Loucy (cell line): ENCODE results near the gene MRPL16.

Experiments
- H2AFZ ChIP-seq: fragments of 200-600 bp; sonication (generic); 2 replicates; pipeline ENCODE4 v1.6.0; 2016; ENCODE audit warnings: antibody characterized with exemption, mild to moderate bottlenecking, low read length, moderate library complexity
- H3F3A ChIP-seq: fragments of 200-600 bp; 2 replicates; pipeline ENCODE4 v1.6.0; 2016; ENCODE audit warnings: antibody characterized with exemption, low read depth, mild to moderate bottlenecking
- H3K27me3 ChIP-seq: fragments of 200-600 bp; sonication (generic); 2 replicates; pipeline ENCODE4 v1.6.1; 2014; ENCODE audit warnings: low read length, mild to moderate bottlenecking; ENCODE audit not compliant: insufficient read depth, poor library complexity, severe bottlenecking
- H3K36me3 ChIP-seq: fragments of 200-600 bp; sonication (generic); 2 replicates; pipeline ENCODE4 v1.6.1; 2016; ENCODE audit warnings: low read length; ENCODE audit not compliant: insufficient read depth
- H3K4me1 ChIP-seq: fragments of 200-600 bp; sonication (generic); 2 replicates; pipeline ENCODE4 v1.5.1; 2014; ENCODE audit warnings: low read length, mild to moderate bottlenecking; ENCODE audit not compliant: insufficient read depth, poor library complexity, severe bottlenecking
- H3K4me2 ChIP-seq: fragments of 200-600 bp; sonication (generic); 2 replicates; pipeline ENCODE4 v1.6.0; 2014; ENCODE audit warnings: antibody characterized with exemption, low read length, low read depth, mild to moderate bottlenecking; ENCODE audit not compliant: poor library complexity, severe bottlenecking
- H3K4me3 ChIP-seq: fragments of 200-600 bp; sonication (generic); 2 replicates; pipeline ENCODE4 v1.5.1; 2014; ENCODE audit warnings: low read length, mild to moderate bottlenecking, mixed read lengths; ENCODE audit not compliant: poor library complexity, severe bottlenecking
- H3K79me2 ChIP-seq: fragments of 200-600 bp; sonication (generic); 2 replicates; pipeline ENCODE4 v1.6.1; 2014; ENCODE audit warnings: low read length; ENCODE audit not compliant: insufficient read depth
- H3K9ac ChIP-seq: fragments of 200-600 bp; sonication (generic); 2 replicates; pipeline ENCODE4 v1.6.0; 2014; ENCODE audit warnings: mild to moderate bottlenecking, low read depth, low read length, moderate library complexity; ENCODE audit not compliant: poor library complexity, severe bottlenecking
- H3K9me2 ChIP-seq: fragments of 200-600 bp; sonication (generic); replicated peaks from 2 replicates; pipeline ENCODE4 v1.6.1; 2016; ENCODE audit warnings: low read depth, low read length, mixed read lengths
- H3K9me3 ChIP-seq: fragments of 200-600 bp; sonication (generic); 2 replicates; pipeline ENCODE4 v1.6.1; 2014; ENCODE audit warnings: mild to moderate bottlenecking, antibody characterized with exemption, low read length, low read depth; ENCODE audit not compliant: insufficient read depth
- H4K20me1 ChIP-seq: fragments of 200-600 bp; sonication (generic); 2 replicates; pipeline ENCODE4 v1.6.0; 2014; ENCODE audit warnings: antibody characterized with exemption, low read length, mild to moderate bottlenecking; ENCODE audit not compliant: insufficient read depth, poor library complexity, severe bottlenecking
- CTCF ChIP-seq: fragments of 200-600 bp; sonication (generic); conservative IDR thresholded peaks from 2 replicates; pipeline ENCODE4 v1.5.1; 2014; ENCODE audit warnings: mild to moderate bottlenecking, antibody characterized with exemption, low read length
- EZH2phosphoT487 ChIP-seq: fragments of 200-600 bp; IDR thresholded peaks from 2 replicates; pipeline ENCODE4 v1.6.1; 2018; ENCODE audit warnings: antibody characterized with exemption, mild to moderate bottlenecking, moderate library complexity, borderline replicate concordance

The MRPL16 gene

GRCh38 chr11:59847626-59848025 is 37.0 kb upstream of the MRPL16 start:
- no peak overlapping the region for H2AFZ ChIP-seq

GRCh38 chr11:59846556-59846955 is 36.0 kb upstream of the MRPL16 start:
- no peak overlapping the region for H3K4me2 ChIP-seq
- no peaks in the 10 kb centered on the region for H3K9me3 ChIP-seq
- no peak for TF ChIP-seq EZH2phosphoT487
- no peak for TF ChIP-seq CTCF
- no peak overlapping the region for H3K9ac ChIP-seq
- no peaks in the 10 kb centered on the region for H3K4me1 ChIP-seq
- H3K4me3 ChIP-seq = no peak overlapping the region
- H4K20me1 ChIP-seq = no peaks in the 10 kb centered on the region
- no peak overlapping the region for H2AFZ ChIP-seq
- no peaks in the 10 kb centered on the region for H3K36me3 ChIP-seq
- no peaks in the 10 kb centered on the region for H3K27me3 ChIP-seq
- no peaks in the 10 kb centered on the region for H3K9me2 ChIP-seq
- H3F3A ChIP-seq = no peaks in the 10 kb centered on the region
- no peaks in the 10 kb centered on the region for H3K79me2 ChIP-seq

More at GRCh38 chr11:59847626-59848025, 37.0 kb upstream of the MRPL16 start:
- H3K4me3 ChIP-seq = no peak overlapping the region
- H4K20me1 ChIP-seq = no peaks in the 10 kb centered on the region
- no peaks in the 10 kb centered on the region for H3K27me3 ChIP-seq
- no peaks in the 10 kb centered on the region for H3K9me3 ChIP-seq
- H3K79me2 ChIP-seq = no peaks in the 10 kb centered on the region
- no peaks in the 10 kb centered on the region for H3F3A ChIP-seq
- H3K4me1 ChIP-seq = peaks cover 4% of the 10 kb centered on the region
- no peak overlapping the region for H3K4me2 ChIP-seq
- H3K9ac ChIP-seq = no peak overlapping the region
- TF ChIP-seq EZH2phosphoT487 (no peak), CTCF (no peak)
- H3K36me3 ChIP-seq = no peaks in the 10 kb centered on the region
- no peaks in the 10 kb centered on the region for H3K9me2 ChIP-seq

GRCh38 chr11:59845399-59845798 is 34.8 kb upstream of the MRPL16 start, which contains the start of gene CBLIF:
Gene CBLIF, minus strand, starts transcription at chr11:59845499. Its CDS starts 46 bp downstream, at chr11:59845453.
- TF ChIP-seq EZH2phosphoT487 (no peak), CTCF (no peak)
- no peak within 1 kb of the TSS for H3K4me3 ChIP-seq
- no peak within 1 kb of the TSS for H2AFZ ChIP-seq
- no peaks in the 10 kb centered on the region for H3K9me3 ChIP-seq
- no peaks in the 10 kb centered on the region for H3K9me2 ChIP-seq
- H3K4me1 ChIP-seq = no peaks in the 10 kb centered on the region
- no peaks in the 10 kb centered on the region for H3K79me2 ChIP-seq
- H3K9ac ChIP-seq = no peak within 1 kb of the TSS
- H3K27me3 ChIP-seq = no peaks in the 10 kb centered on the region
- H3F3A ChIP-seq = no peaks in the 10 kb centered on the region
- H3K36me3 ChIP-seq = no peaks in the 10 kb centered on the region
- H4K20me1 ChIP-seq = no peaks in the 10 kb centered on the region
- H3K4me2 ChIP-seq = no peak within 1 kb of the TSS
